Adipocyte (in vitro differentiated cells): ENCODE data around the gene CAMTA1.
"Not testable (repeated sequence)": the region's sequence is repeated elsewhere in the genome, so short reads cannot be mapped to it uniquely, and the experiment has no call there.

Experiments
- DNase-seq: peaks from one replicate; pipeline ENCODE4 v3.0.0-alpha.2; 2015; ENCODE audit warnings: low read depth
- H3K27me3 ChIP-seq: replicated peaks from 2 replicates; pipeline ENCODE4 v1.7.0; 2013; ENCODE audit warnings: mild to moderate bottlenecking, low read length, moderate library complexity; ENCODE audit not compliant: control insufficient read depth, insufficient read depth
- H3K36me3 ChIP-seq: 2 replicates; pipeline ENCODE4 v1.7.0; 2013; ENCODE audit warnings: low read length, mild to moderate bottlenecking, moderate library complexity; ENCODE audit not compliant: control insufficient read depth, insufficient read depth, severe bottlenecking
- H3K4me1 ChIP-seq: 2 replicates; pipeline ENCODE4 v1.7.0; 2013; ENCODE audit warnings: mild to moderate bottlenecking, low read length, moderate library complexity; ENCODE audit not compliant: control insufficient read depth, insufficient read depth
- H3K4me3 ChIP-seq: 2 replicates; pipeline ENCODE4 v1.7.0; 2013; ENCODE audit warnings: mild to moderate bottlenecking, low read length, moderate library complexity
- H3K9ac ChIP-seq: 2 replicates; pipeline ENCODE4 v1.7.0; 2013; ENCODE audit warnings: mild to moderate bottlenecking, low read length, moderate library complexity
- H3K9me3 ChIP-seq: 2 replicates; pipeline ENCODE4 v1.7.0; 2013; ENCODE audit warnings: mild to moderate bottlenecking, low read length, moderate library complexity; ENCODE audit not compliant: control insufficient read depth

The CAMTA1 gene

DNA sequence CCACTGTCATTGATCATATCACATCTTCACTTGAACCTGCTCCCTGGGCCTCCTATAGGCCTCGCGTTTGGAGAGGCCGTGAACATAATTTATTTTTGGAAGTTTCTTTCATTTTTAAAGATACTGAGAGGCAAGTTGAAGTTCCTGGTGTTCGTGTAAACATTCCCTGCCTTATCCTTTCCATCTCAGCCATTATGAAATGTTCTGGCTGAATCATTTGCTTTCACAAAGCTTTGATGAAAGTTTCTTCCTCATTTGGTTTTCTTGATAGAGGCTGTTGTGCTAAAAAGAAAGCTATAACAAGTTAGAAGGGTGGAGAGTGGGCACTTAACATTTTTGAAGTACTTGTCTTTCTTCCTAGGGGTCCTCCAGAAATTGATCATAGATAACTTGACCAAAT, 15.5 kb downstream of the CAMTA1 start:
- H3K4me1 ChIP-seq: peaks cover 33% of the 10 kb centered on the region
- peaks cover 2% of the 10 kb centered on the region for H3K36me3 ChIP-seq
- H3K4me3 ChIP-seq: no peak overlapping the region
- H3K9ac ChIP-seq: peak overlapping the region; percentile 33
- no peaks in the 10 kb centered on the region for H3K9me3 ChIP-seq
- H3K27me3 ChIP-seq: no peaks in the 10 kb centered on the region
- peak; percentile 84 for DNase-seq

GRCh38 chr1:6801199-6801598, 15.9 kb downstream of the CAMTA1 start:
- Histone ChIP-seq H3K36me3 (peaks cover 2% of the 10 kb centered on the region), H3K4me1 (peaks cover 29% of the 10 kb centered on the region), H3K27me3 (no peaks in the 10 kb centered on the region), H3K9me3 (no peaks in the 10 kb centered on the region), H3K9ac (peak overlapping the region; percentile 33), H3K4me3 (no peak overlapping the region)
- no peak for DNase-seq

DNA sequence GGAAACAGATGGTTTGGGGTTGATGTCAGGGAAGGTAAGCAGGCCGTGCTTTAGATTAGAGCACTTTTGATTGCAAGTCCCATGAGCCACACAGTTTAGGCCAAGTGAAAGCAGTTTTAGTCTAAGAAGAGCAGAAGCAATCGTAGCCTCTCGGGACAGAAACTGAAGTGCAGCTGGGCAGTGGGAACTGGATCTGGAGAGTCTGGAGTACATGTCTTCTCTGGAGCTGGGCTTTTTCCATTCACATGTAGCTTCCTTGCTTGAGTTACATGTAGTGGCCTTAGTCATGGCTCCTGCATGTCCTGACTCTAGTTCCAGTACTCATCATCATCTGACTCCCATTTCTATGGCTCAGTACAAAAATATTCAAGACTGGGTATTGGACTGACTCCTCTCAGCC, 16.7 kb downstream of the CAMTA1 start:
- DNase-seq: peak; percentile 44
- H3K4me3 ChIP-seq: no peak overlapping the region

DNA sequence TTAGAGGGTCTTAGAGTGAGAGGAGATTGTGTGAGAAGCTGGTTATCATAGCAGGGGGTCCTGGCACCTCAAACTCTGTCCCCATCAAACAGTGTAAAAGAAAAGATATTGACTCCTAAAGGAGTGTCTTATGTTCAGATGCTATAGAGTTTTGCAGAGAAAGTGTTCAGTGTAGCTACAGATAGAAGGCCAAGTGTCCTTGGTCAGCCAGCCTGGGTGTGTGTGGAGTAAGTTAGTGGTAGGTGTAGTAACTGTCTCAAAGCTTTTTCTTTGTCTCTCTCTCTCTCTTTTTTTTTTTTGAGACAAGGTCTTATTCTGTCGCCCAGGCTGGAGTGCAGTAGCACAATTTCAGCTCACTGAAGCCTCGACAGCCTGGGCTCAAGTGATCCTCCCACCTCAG, 17.2 kb downstream of the CAMTA1 start:
- H3K27me3 ChIP-seq: no peaks in the 10 kb centered on the region
- peaks cover 2% of the 10 kb centered on the region for H3K36me3 ChIP-seq
- H3K4me3 ChIP-seq: no peak overlapping the region
- peaks cover 22% of the 10 kb centered on the region for H3K4me1 ChIP-seq
- no peak for DNase-seq
- H3K9me3 ChIP-seq: no peaks in the 10 kb centered on the region
- no peak overlapping the region for H3K9ac ChIP-seq

More for the DNA sequence above, 16.7 kb downstream of the CAMTA1 start:
- Histone ChIP-seq H3K4me1 (peaks cover 22% of the 10 kb centered on the region), H3K27me3 (no peaks in the 10 kb centered on the region), H3K9ac (peak overlapping the region; percentile 0), H3K9me3 (no peaks in the 10 kb centered on the region), H3K36me3 (peaks cover 2% of the 10 kb centered on the region)

DNA sequence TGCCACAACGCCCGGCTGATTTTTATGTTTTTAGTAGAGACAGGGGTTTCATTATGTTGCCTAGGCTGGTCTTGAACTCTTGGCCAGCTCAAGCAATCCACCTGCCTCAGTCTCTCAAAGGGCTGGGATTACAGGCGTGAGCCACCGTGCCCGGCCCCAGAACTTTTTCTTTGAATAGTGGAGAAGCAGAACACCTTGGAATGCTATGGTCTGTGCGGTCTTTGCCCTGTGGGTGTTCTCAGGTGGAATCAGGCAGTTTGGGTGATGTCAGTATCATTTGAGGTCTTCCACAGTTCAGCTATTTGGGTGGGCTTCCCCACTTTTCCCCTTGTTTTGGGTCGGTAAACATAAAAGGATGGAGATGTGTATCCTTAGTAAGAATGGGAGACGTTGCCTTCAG, 17.6 kb downstream of the CAMTA1 start:
- Histone ChIP-seq H3K9ac (no peak overlapping the region), H3K4me3 (no peak overlapping the region)
- DNase-seq: no peak

DNA sequence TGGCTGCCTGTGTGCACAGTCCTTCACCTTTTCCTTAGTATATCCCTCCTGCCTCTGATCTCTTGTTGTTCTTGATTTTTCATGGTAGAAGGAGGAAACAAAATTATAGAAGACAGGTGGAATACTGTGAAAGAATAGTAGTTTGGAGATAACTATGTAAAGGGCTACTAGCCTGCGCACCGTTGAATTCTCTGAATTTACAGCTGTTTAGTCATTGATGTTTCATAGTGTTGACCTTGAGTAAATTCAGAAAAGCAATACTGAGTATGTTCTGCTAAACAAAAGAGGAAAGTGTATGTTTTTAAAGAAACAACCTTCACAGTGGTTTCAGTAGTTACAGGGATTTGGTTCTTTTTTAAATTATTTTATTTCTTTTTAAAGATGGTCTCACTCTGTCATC, 18.1 kb downstream of the CAMTA1 start:
- H3K27me3 ChIP-seq: no peaks in the 10 kb centered on the region
- peaks cover 22% of the 10 kb centered on the region for H3K4me1 ChIP-seq
- no peak for DNase-seq
- H3K9me3 ChIP-seq: no peaks in the 10 kb centered on the region
- peaks cover 2% of the 10 kb centered on the region for H3K36me3 ChIP-seq
- no peak overlapping the region for H3K9ac ChIP-seq
- no peak overlapping the region for H3K4me3 ChIP-seq

More for the DNA sequence above, 17.6 kb downstream of the CAMTA1 start:
- Histone ChIP-seq H3K27me3 (no peaks in the 10 kb centered on the region), H3K9me3 (no peaks in the 10 kb centered on the region), H3K36me3 (peaks cover 2% of the 10 kb centered on the region), H3K4me1 (peaks cover 22% of the 10 kb centered on the region)

- no peaks in the 10 kb centered on the region for H3K27me3 ChIP-seq
- H3K36me3 ChIP-seq: no peaks in the 10 kb centered on the region
- no peak overlapping the region for H3K9ac ChIP-seq
- H3K9me3 ChIP-seq: no peaks in the 10 kb centered on the region
- peaks cover 22% of the 10 kb centered on the region for H3K4me1 ChIP-seq
- no peak for DNase-seq
- H3K4me3 ChIP-seq: no peak overlapping the region
Observed at GRCh38 chr1:6805004-6805416, 19.8 kb downstream of the CAMTA1 start.

GRCh38 chr1:6807782-6808181, 22.5 kb downstream of the CAMTA1 start:
- no peak overlapping the region for H3K9ac ChIP-seq
- H3K4me3 ChIP-seq: no peak overlapping the region
- DNase-seq: no peak
- peaks cover 8% of the 10 kb centered on the region for H3K4me1 ChIP-seq
- no peaks in the 10 kb centered on the region for H3K36me3 ChIP-seq
- H3K9me3 ChIP-seq: no peaks in the 10 kb centered on the region
- no peaks in the 10 kb centered on the region for H3K27me3 ChIP-seq

DNA sequence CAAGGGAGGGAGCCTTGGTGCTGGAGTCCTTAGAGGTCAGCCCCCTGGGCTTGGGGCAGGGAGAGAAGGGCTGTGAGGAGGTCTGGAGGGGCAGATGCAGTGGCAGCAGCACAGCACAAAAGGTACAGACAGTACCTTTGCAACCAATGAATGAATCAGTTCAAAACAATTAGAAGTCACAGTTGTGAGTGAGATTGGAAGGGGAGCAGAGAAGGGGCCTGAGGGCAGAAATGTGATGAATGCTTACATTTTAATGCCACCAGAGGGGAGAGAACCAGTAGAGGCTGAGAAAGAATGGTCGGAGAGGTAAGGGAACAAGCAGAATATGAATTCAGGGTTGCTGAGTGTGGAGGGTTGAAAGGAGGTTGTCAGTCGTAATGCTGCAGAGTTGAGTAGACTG, 24.2 kb downstream of the CAMTA1 start:
- no peaks in the 10 kb centered on the region for H3K9me3 ChIP-seq
- peaks cover 8% of the 10 kb centered on the region for H3K4me1 ChIP-seq
- no peaks in the 10 kb centered on the region for H3K27me3 ChIP-seq
- DNase-seq: no peak
- no peak overlapping the region for H3K4me3 ChIP-seq
- no peak overlapping the region for H3K9ac ChIP-seq
- H3K36me3 ChIP-seq: no peaks in the 10 kb centered on the region

DNA sequence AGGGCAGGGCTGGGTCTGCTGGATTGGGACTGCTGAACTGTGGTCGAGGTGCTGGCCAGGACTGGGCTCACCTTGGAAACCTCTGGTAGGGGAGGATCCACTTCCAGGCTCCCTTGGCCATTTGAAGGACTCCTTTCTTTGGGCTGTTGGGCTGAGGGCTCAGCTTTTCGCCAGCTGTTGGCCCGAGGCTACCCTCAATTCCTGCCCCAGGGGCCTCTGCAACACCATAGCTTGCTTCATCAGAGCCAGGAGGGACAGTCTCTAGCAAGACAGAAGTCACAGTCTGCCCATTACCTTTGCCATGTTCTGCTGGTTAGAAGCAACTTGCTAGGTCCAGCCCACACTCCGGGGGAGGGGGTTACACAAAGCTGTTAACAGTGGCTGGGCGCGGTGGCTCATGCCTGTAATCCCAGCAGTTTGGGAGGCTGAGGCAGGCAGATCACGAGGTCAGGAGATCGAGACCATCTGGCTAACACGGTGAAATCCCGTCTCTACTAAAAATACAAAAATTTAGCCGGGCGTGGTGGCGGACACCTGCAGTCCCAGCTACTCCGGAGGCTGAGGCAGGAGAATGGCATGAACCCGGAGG, 25.0 kb downstream of the CAMTA1 start:
- H3K4me3 ChIP-seq, H3K27me3 ChIP-seq, H3K9ac ChIP-seq, H3K4me1 ChIP-seq, DNase-seq, H3K9me3 ChIP-seq, H3K36me3 ChIP-seq: not testable (repeated sequence)

DNA sequence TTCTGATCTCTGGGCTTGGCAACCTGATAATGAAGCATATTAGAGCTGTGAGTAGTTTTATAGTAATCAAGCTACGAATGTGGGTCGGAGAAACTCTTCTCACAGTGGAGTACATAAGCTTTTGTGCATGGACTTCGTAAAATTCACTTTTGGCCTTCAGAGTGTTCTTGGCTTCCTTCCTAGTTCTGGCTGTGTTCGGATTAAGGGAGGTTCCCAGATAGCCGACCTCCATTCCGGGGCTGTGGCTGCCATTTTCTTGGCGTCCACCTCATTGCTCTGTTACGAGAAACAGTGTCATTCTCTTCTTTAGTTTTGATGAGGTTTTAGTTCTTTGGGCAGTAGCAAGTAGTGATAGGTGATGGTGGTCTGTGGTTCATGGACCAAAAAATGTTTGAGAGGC, 26.3 kb downstream of the CAMTA1 start:
- Histone ChIP-seq H3K36me3 (no peaks in the 10 kb centered on the region), H3K4me3 (peak overlapping the region; percentile 53), H3K4me1 (peaks cover 8% of the 10 kb centered on the region), H3K27me3 (no peaks in the 10 kb centered on the region), H3K9me3 (no peaks in the 10 kb centered on the region), H3K9ac (no peak overlapping the region)
- no peak for DNase-seq

- H3K9me3 ChIP-seq: no peaks in the 10 kb centered on the region
- H3K36me3 ChIP-seq: no peaks in the 10 kb centered on the region
- DNase-seq: no peak
- H3K27me3 ChIP-seq: no peaks in the 10 kb centered on the region
- H3K9ac ChIP-seq: no peak overlapping the region
- peaks cover 8% of the 10 kb centered on the region for H3K4me1 ChIP-seq
- no peak overlapping the region for H3K4me3 ChIP-seq
Observed at GRCh38 chr1:6813165-6813564, 27.9 kb downstream of the CAMTA1 start.
